SK-N-SH (cell line): ENCODE results near the gene MAP2K2. TPM values are rescaled to one million over a fixed set of nuclear protein-coding genes. Genes with fewer than 3 reads are reported as not detected.
A peak's percentile ranks its signal among the peaks of the same experiment; 100 is the strongest.

Experiments used
- CTCF ChIA-PET: fragments of 300-600, 350-600 bp; formaldehyde crosslinking; extraction: SDS; loops from one replicate; lab custom pipeline; 2021; lab: Yijun Ruan, JAX
- POLR2A ChIA-PET: fragments of 350-600 bp; sonication (Branson Sonifier 250); formaldehyde crosslinking; extraction: SDS; loops from one replicate; lab custom pipeline; 2020; ENCODE audit warnings: antibody characterized with exemption, inconsistent platforms; lab: Yijun Ruan, JAX
- DNase-seq: peaks from one replicate; pipeline ENCODE4 v3.0.0; 2012
- H2AFZ ChIP-seq: fragments of 200-600 bp; sonication (generic); 2 replicates; pipeline ENCODE4 v1.8.1; 2016; ENCODE audit warnings: antibody characterized with exemption, mild to moderate bottlenecking, low read depth
- H3F3A ChIP-seq: fragments of 200-600 bp; sonication (generic); replicated peaks from 2 replicates; pipeline ENCODE3; 2016; ENCODE audit warnings: antibody characterized with exemption, mild to moderate bottlenecking; ENCODE audit not compliant: insufficient read depth
- H3K27ac ChIP-seq, 2 experiments: fragments of 200-500 bp in 1 of 2; fragments of 200-600 bp in 1 of 2; sonication (Bioruptor generic) in 1 of 2; sonication (generic), shearing (Covaris generic) in 1 of 2; 2 replicates each; pipeline versions ENCODE4 v1.5.1 to v1.6.1; 2014 to 2016; ENCODE audit warnings: low read depth in 2 of 2, inconsistent platforms in 1 of 2, low read length in 1 of 2, mild to moderate bottlenecking in 1 of 2, mixed read lengths in 1 of 2
- H3K27me3 ChIP-seq: fragments of 200-600 bp; sonication (generic), shearing (Covaris generic); 2 replicates; pipeline ENCODE4 v1.6.1; 2016; ENCODE audit warnings: mixed run types; ENCODE audit not compliant: insufficient read depth
- H3K36me3 ChIP-seq, 2 experiments: fragments of 200-500 bp in 1 of 2; fragments of 200-600 bp in 1 of 2; sonication (Bioruptor generic) in 1 of 2; sonication (generic) in 1 of 2; replicated peaks in 1 of 2; 2 replicates each; pipeline versions ENCODE3 to v1.5.1; 2014 to 2016; ENCODE audit warnings: low read length in 1 of 2, mild to moderate bottlenecking in 1 of 2; ENCODE audit not compliant: insufficient read depth in 2 of 2, control insufficient read depth in 1 of 2
- H3K4me1 ChIP-seq, 2 experiments: fragments of 200-500 bp in 1 of 2; fragments of 200-600 bp in 1 of 2; sonication (Bioruptor generic) in 1 of 2; sonication (generic), shearing (Covaris generic) in 1 of 2; 2 replicates each; pipeline versions ENCODE4 v1.5.1 to v1.6.1; 2014 to 2016; ENCODE audit warnings: low read depth in 1 of 2, low read length in 1 of 2, mixed run types in 1 of 2; ENCODE audit not compliant: insufficient read depth in 2 of 2, control insufficient read depth in 1 of 2
- H3K4me2 ChIP-seq: fragments of 200-600 bp; sonication (generic), shearing (Covaris generic); 2 replicates; pipeline ENCODE4 v1.6.1; 2017; ENCODE audit warnings: mixed run types
- H3K4me3 ChIP-seq, 2 experiments: fragments of 200-500 bp in 1 of 2; fragments of 200-600 bp in 1 of 2; sonication (Bioruptor generic) in 1 of 2; sonication (generic), shearing (Covaris generic) in 1 of 2; 2 replicates each; pipeline versions ENCODE4 v1.5.1 to v1.8.1; 2014 to 2016; ENCODE audit warnings: low read depth in 2 of 2, inconsistent platforms in 1 of 2, low read length in 1 of 2, mild to moderate bottlenecking in 1 of 2, mixed read lengths in 1 of 2, moderate library complexity in 1 of 2
- H3K79me2 ChIP-seq: fragments of 200-600 bp; sonication (generic); 2 replicates; pipeline ENCODE4 v1.8.1; 2017; ENCODE audit warnings: mild to moderate bottlenecking; ENCODE audit not compliant: insufficient read depth
- H3K9ac ChIP-seq: fragments of 200-600 bp; sonication (generic); 2 replicates; pipeline ENCODE4 v1.6.1; 2017; ENCODE audit warnings: mixed run types
- H3K9me2 ChIP-seq: fragments of 200-600 bp; sonication (generic); 2 replicates; pipeline ENCODE4 v1.6.1; 2017; ENCODE audit warnings: mixed run types
- H3K9me3 ChIP-seq: fragments of 200-600 bp; sonication (generic); 2 replicates; pipeline ENCODE4 v1.6.1; 2017; ENCODE audit warnings: mixed run types, mild to moderate bottlenecking, moderate library complexity
- H4K20me1 ChIP-seq: fragments of 200-600 bp; sonication (generic); 2 replicates; pipeline ENCODE4 v1.6.1; 2017; ENCODE audit warnings: mild to moderate bottlenecking, mixed run types; ENCODE audit not compliant: insufficient read depth
- CHD2 ChIP-seq: fragments of 150-350 bp; IDR thresholded peaks from 2 replicates; pipeline ENCODE4 v1.6.1; 2018; ENCODE audit warnings: low read length; ENCODE audit not compliant: partially characterized antibody
- ELF1 ChIP-seq: IDR thresholded peaks from 2 replicates; pipeline ENCODE4 v1.4.0; 2012
- FOSL2 ChIP-seq: IDR thresholded peaks from 2 replicates; pipeline ENCODE4 v1.4.0; 2012; ENCODE audit warnings: low read depth, mild to moderate bottlenecking, moderate library complexity, borderline replicate concordance
- FOXJ3 ChIP-seq: sonication (generic); formaldehyde crosslinking; IDR thresholded peaks from 2 replicates; pipeline ENCODE4 v1.5.1; 2020; ENCODE audit warnings: mild to moderate bottlenecking, missing genetic modification reagents
- JUND ChIP-seq: IDR thresholded peaks from 2 replicates; pipeline ENCODE4 v1.4.0; 2012
- NFIC ChIP-seq: IDR thresholded peaks from 2 replicates; pipeline ENCODE4 v1.4.0; 2012; ENCODE audit warnings: borderline replicate concordance
- PBX3 ChIP-seq: IDR thresholded peaks from 2 replicates; pipeline ENCODE4; 2012
- POLR2AphosphoS5 ChIP-seq: IDR thresholded peaks from 2 replicates; pipeline ENCODE4 v1.6.1; 2012; ENCODE audit warnings: low read depth, low read length
- ZBTB33 ChIP-seq: IDR thresholded peaks from 2 replicates; pipeline ENCODE4 v1.4.0; 2012; ENCODE audit warnings: low read depth, borderline replicate concordance
- WGBS: methylation state at CpG from one replicate; pipeline ENCODE4 v1.1.6; 2017; ENCODE audit warnings: low lambda C conversion rate; 5-methylcytosine and 5-hydroxymethylcytosine counted together
- polyA plus RNA-seq, 3 experiments: library from polyadenylated mRNA; depleted of rRNA; stranded (reverse); fragments of >200 nt; gene quantifications; 2 replicates each; pipeline ENCODE4 v1.2.3, GENCODE V29; 2012

The MAP2K2 gene
- polyA plus RNA-seq, 1 of the 3 experiments (the other 2 are of a cell fraction), result 114 TPM

GRCh38 chr19:4151623-4152022, 27.7 kb upstream of the MAP2K2 start:
- H3K4me1 ChIP-seq, result no peaks in the 10 kb centered on the region
- H3K36me3 ChIP-seq, result no peaks in the 10 kb centered on the region
- no peak overlapping the region for H3K9ac ChIP-seq
- H3K79me2 ChIP-seq, result no peaks in the 10 kb centered on the region
- no peak overlapping the region for H3K4me3 ChIP-seq
- peak; percentile 4 for DNase-seq
- H3K27ac ChIP-seq, result no peak overlapping the region
- TF ChIP-seq FOXJ3 (CRISPR knock-in tag) (no peak), CHD2 (no peak), ZBTB33 (no peak), PBX3 (no peak), ELF1 (no peak), POLR2AphosphoS5 (no peak), FOSL2 (no peak), JUND (no peak)
- no peaks in the 10 kb centered on the region for H3K9me2 ChIP-seq
- H3K4me2 ChIP-seq, result no peak overlapping the region
- H3K9me3 ChIP-seq, result no peaks in the 10 kb centered on the region
- 65% methylated on average over 6 of the region's 6 CpGs for WGBS
- H4K20me1 ChIP-seq, result no peaks in the 10 kb centered on the region
- ChIA-PET POLR2A (no interaction called here), CTCF (interaction anchor here (1.0 to 2.2 kb wide), 2 partner anchors 11 to 57 kb away, joined by 3 to 13 read pairs; no protein-coding TSS in a partner anchor)
- H3K27me3 ChIP-seq, result peaks cover 15% of the 10 kb centered on the region; the same call in 1 of the 2 replicates
- H2AFZ ChIP-seq, result no peak overlapping the region
- H3F3A ChIP-seq, result no peaks in the 10 kb centered on the region

- Histone ChIP-seq H4K20me1 (no peaks in the 10 kb centered on the region), H3K9me3 (no peaks in the 10 kb centered on the region), H3K36me3 (no peaks in the 10 kb centered on the region), H2AFZ (no peak overlapping the region), H3K4me1 (no peaks in the 10 kb centered on the region), H3K27me3 (peaks cover 4% of the 10 kb centered on the region; the same call in 1 of the 2 replicates), H3K9me2 (no peaks in the 10 kb centered on the region), H3K27ac (no peak overlapping the region), H3K4me3 (no peak overlapping the region), H3F3A (no peaks in the 10 kb centered on the region), H3K4me2 (no peak overlapping the region), H3K9ac (no peak overlapping the region), H3K79me2 (no peaks in the 10 kb centered on the region)
- WGBS, result 17% methylated on average over 14 of the region's 17 CpGs
- no peak for TF ChIP-seq NFIC
- peak; percentile 4 for DNase-seq
- POLR2A ChIA-PET, result no interaction called here
- CTCF ChIA-PET, result interaction anchor here (1.0 to 2.2 kb wide), 2 partner anchors 9 to 10 kb away, joined by 4 to 13 read pairs; no protein-coding TSS in a partner anchor
Observed at GRCh38 chr19:4149518-4150288, 25.8 kb upstream of the MAP2K2 start.
